DND-41 (cell line): ENCODE data around the gene PEX11G.

ENCODE experiments used
- CTCF ChIP-seq: IDR thresholded peaks from 2 replicates; pipeline ENCODE4 v1.5.1; 2012; ENCODE audit warnings: borderline replicate concordance, low read length, moderate library complexity, mild to moderate bottlenecking; ENCODE audit not compliant: poor library complexity, severe bottlenecking; ENCODE audit errors: extremely low read depth
- EZH2 ChIP-seq: IDR thresholded peaks from 3 replicates; pipeline ENCODE4 v1.6.1; 2012; ENCODE audit warnings: borderline replicate concordance, low read depth, mild to moderate bottlenecking, moderate library complexity, low read length, inconsistent platforms; ENCODE audit not compliant: severe bottlenecking

GRCh38 chr19:7456964-7457541 is 31.8 kb downstream of the PEX11G start:
- TF ChIP-seq CTCF (no peak), EZH2 (no peak)
